Smooth muscle cell (in vitro differentiated cells): Measurements from ENCODE around the gene SUOX. TPM values are rescaled to one million over a fixed set of nuclear protein-coding genes. Genes with fewer than 3 reads are reported as not detected.
"Not testable (repeated sequence)": the region's sequence is repeated elsewhere in the genome, so short reads cannot be mapped to it uniquely, and the experiment has no call there.

Source experiments
- DNase-seq: peaks from one replicate; lab custom pipeline; 2025; ENCODE audit not compliant: unreplicated experiment; lab: John Stamatoyannopoulos, UW
- H2AFZ ChIP-seq: fragments of 200-600 bp; sonication (generic); 2 replicates; pipeline ENCODE4 v1.6.0; 2016; ENCODE audit warnings: antibody characterized with exemption, low read depth, mild to moderate bottlenecking
- H3F3A ChIP-seq: fragments of 200-600 bp; sonication (generic); 2 replicates; pipeline ENCODE4 v1.6.0; 2017; ENCODE audit warnings: antibody characterized with exemption, low read depth
- H3K27ac ChIP-seq: fragments of 200-600 bp; sonication (generic); 2 replicates; pipeline ENCODE4 v1.5.1; 2016; ENCODE audit warnings: low read depth, mild to moderate bottlenecking
- H3K27me3 ChIP-seq: fragments of 200-600 bp; sonication (generic); 2 replicates; pipeline ENCODE4 v1.6.1; 2016; ENCODE audit warnings: low read depth, mild to moderate bottlenecking
- H3K36me3 ChIP-seq: fragments of 200-600 bp; sonication (generic); 2 replicates; pipeline ENCODE4 v1.5.1; 2016; ENCODE audit warnings: low read depth
- H3K4me1 ChIP-seq: fragments of 200-600 bp; sonication (generic); 2 replicates; pipeline ENCODE4 v1.5.1; 2016; ENCODE audit warnings: low read depth
- H3K4me2 ChIP-seq: fragments of 200-600 bp; sonication (generic); 2 replicates; pipeline ENCODE4 v1.6.0; 2016; ENCODE audit warnings: mild to moderate bottlenecking
- H3K4me3 ChIP-seq: fragments of 200-600 bp; sonication (generic); 2 replicates; pipeline ENCODE4 v1.5.1; 2016; ENCODE audit warnings: mild to moderate bottlenecking
- H3K79me2 ChIP-seq: fragments of 200-600 bp; sonication (generic); 2 replicates; pipeline ENCODE4 v1.6.0; 2016; ENCODE audit warnings: low read depth, mild to moderate bottlenecking
- H3K9ac ChIP-seq: fragments of 200-600 bp; sonication (generic); 2 replicates; pipeline ENCODE4 v1.6.0; 2016; ENCODE audit warnings: low read depth
- H3K9me3 ChIP-seq: fragments of 200-600 bp; sonication (generic); replicated peaks from 2 replicates; pipeline ENCODE4 v1.5.1; 2016; ENCODE audit warnings: low read depth
- H4K20me1 ChIP-seq: fragments of 200-600 bp; sonication (generic); 2 replicates; pipeline ENCODE4 v1.6.0; 2016; ENCODE audit warnings: low read depth
- CTCF ChIP-seq: fragments of 200-600 bp; sonication (generic); IDR thresholded peaks from 2 replicates; pipeline ENCODE4 v1.5.1; 2017; ENCODE audit warnings: borderline replicate concordance, mild to moderate bottlenecking, antibody characterized with exemption; ENCODE audit not compliant: insufficient read depth, poor library complexity, severe bottlenecking
- WGBS: methylation state at CpG from one replicate; pipeline ENCODE4 v1.1.7; 2016; ENCODE audit warnings: low lambda C conversion rate; 5-methylcytosine and 5-hydroxymethylcytosine counted together
- polyA plus RNA-seq: library from polyadenylated mRNA; unstranded; fragments of >200 nt; fragmentation: Nextera tagmentation; extraction: Ambion mirVana; gene quantifications from 2 replicates; pipeline ENCODE4 v1.2.1, GENCODE V29; 2016
- total RNA-seq: library from RNA; depleted of rRNA; stranded (reverse); fragments of >200 nt; gene quantifications from 2 replicates; pipeline ENCODE4 v1.2.3, GENCODE V29; 2014

SUOX gene
- total and polyA plus RNA-seq, 2 experiments from 2014 or later, result 12.8 to 19.1 TPM

GRCh38 chr12:56041552-56042429 lies 44.7 kb downstream of the SUOX start, which contains the start of gene RPS26:
RPS26 (plus strand) TSS chr12:56041918; CDS start chr12:56042167, 249 bp downstream.
- peak within 1 kb of the TSS; percentile 85 for H3K4me3 ChIP-seq
- WGBS, result under 1% methylated on average over 46 of the region's 50 CpGs
- H3K9me3 ChIP-seq, result no peaks in the 10 kb centered on the region
- TF ChIP-seq CTCF, result peak; percentile 27
- peaks cover 41% of the 10 kb centered on the region for H3F3A ChIP-seq
- H3K27ac ChIP-seq, result peak within 1 kb of the TSS; percentile 88
- H4K20me1 ChIP-seq, result peaks cover 17% of the 10 kb centered on the region
- no peaks in the 10 kb centered on the region for H3K27me3 ChIP-seq
- peak within 1 kb of the TSS; percentile 91 for H3K9ac ChIP-seq
- peaks cover 16% of the 10 kb centered on the region for H3K4me1 ChIP-seq
- peak within 1 kb of the TSS; percentile 87 for H3K4me2 ChIP-seq
- peak within 1 kb of the TSS; percentile 83 for H2AFZ ChIP-seq
- no peaks in the 10 kb centered on the region for H3K36me3 ChIP-seq
- DNase-seq, result peak; percentile 78
- H3K79me2 ChIP-seq, result peaks cover 31% of the 10 kb centered on the region

- Histone ChIP-seq H3K9ac (peak overlapping the region; percentile 91), H3K4me2 (peak overlapping the region; percentile 87), H4K20me1 (peaks cover 17% of the 10 kb centered on the region), H3K27ac (peak overlapping the region; percentile 88), H3K4me1 (peaks cover 16% of the 10 kb centered on the region), H3F3A (peaks cover 42% of the 10 kb centered on the region), H3K4me3 (peak overlapping the region; percentile 85), H3K79me2 (peaks cover 31% of the 10 kb centered on the region)
- DNase-seq, H3K36me3 ChIP-seq, H3K9me3 ChIP-seq, H3K27me3 ChIP-seq, H2AFZ ChIP-seq: not testable (repeated sequence)
- WGBS, result 4% methylated on average over 20 of the region's 20 CpGs
Observed at GRCh38 chr12:56042430-56042813, 45.3 kb downstream of the SUOX start.

DNA sequence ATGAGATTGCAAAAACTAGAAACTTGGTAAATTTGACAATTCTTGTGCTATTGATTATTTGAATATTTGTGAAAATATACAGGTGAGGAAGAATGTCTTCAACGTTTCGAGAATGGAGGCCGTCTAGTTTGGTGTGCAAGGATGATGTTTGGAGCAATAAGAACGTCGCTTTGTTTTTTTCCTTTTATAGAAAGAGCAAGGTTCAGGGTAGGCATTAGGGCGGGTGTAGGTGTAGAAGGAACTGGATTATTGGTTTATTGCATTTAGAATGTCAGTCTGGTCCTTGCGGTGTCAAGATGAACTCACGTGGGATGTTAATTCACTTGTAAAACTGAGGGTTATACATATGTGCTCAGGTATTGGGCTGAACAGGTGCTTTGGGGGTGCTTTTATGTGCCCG lies 45.8 kb downstream of the SUOX start:
- no peak for DNase-seq
- H3F3A ChIP-seq, result peaks cover 42% of the 10 kb centered on the region
- no peaks in the 10 kb centered on the region for H3K9me3 ChIP-seq
- H3K4me1 ChIP-seq, result peaks cover 16% of the 10 kb centered on the region
- H2AFZ ChIP-seq, result no peak overlapping the region
- H3K4me3 ChIP-seq, result peak overlapping the region; percentile 85
- H3K27me3 ChIP-seq, result no peaks in the 10 kb centered on the region
- peak overlapping the region; percentile 87 for H3K4me2 ChIP-seq
- 56% methylated on average over 9 of the region's 9 CpGs for WGBS
- peaks cover 31% of the 10 kb centered on the region for H3K79me2 ChIP-seq
- H3K36me3 ChIP-seq, result no peaks in the 10 kb centered on the region
- no peak for TF ChIP-seq CTCF
- H4K20me1 ChIP-seq, result peaks cover 17% of the 10 kb centered on the region
- H3K27ac ChIP-seq, result peak overlapping the region; percentile 88
- H3K9ac ChIP-seq, result peak overlapping the region; percentile 91

DNA sequence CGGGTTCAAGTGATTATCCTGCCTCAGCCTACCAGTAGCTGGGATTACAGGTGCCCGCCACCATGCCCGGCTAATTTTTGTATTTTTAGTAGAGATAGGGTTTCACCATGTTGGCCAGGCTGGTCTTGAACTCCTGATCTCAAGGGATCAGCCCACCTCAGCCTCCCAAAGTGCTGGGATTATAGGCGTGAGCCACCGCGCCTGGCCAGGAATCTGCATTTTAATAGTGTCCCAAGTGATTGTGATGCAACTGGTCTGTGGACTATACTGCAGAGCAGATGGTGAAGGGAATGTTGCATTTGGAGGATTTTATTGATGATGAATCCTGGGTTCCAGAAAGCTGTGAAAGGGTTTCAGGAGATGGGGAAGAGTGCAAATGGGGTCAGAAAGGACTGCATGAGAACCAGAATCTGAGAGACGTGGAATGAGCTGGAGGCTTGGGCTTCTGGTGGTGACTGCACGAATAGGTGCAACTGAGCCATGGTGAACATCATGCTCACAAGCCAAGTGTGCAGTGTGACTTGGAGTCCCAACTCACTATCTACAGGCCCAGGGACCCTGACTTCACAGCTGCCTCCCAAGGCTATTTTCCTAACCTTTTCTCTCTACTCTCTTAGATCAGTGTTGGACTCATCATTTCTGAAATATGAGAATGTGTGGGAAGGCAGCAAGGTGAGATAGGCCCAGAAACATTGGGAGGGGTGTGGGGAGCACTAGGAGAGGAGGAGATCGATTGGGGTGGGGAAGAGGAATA lies 49.1 kb downstream of the SUOX start:
- Histone ChIP-seq H3K4me2 (no peak overlapping the region), H4K20me1 (peaks cover 17% of the 10 kb centered on the region), H3K9ac (no peak overlapping the region), H3F3A (peaks cover 35% of the 10 kb centered on the region), H3K36me3 (no peaks in the 10 kb centered on the region), H3K27ac (peak overlapping the region; percentile 61), H3K27me3 (no peaks in the 10 kb centered on the region), H2AFZ (no peak overlapping the region), H3K79me2 (peaks cover 31% of the 10 kb centered on the region), H3K4me1 (peaks cover 9% of the 10 kb centered on the region), H3K4me3 (no peak overlapping the region), H3K9me3 (no peaks in the 10 kb centered on the region)
- 85% methylated on average over 9 of the region's 9 CpGs for WGBS
- TF ChIP-seq CTCF, result no peak
- DNase-seq, result no peak
